GM23338 (cell line): ENCODE results near the gene SUSD4. TPM values are rescaled to one million over a fixed set of nuclear protein-coding genes. Genes with fewer than 3 reads are reported as not detected.

Experiments used
- ATAC-seq: fragments of 200-7000 bp; cut with Tn5 transposase; 3 replicates; pipeline ENCODE4 v1.9.1; 2020
- DNase-seq: peaks from one replicate; pipeline ENCODE4 v3.0.0-alpha.2; 2015; ENCODE audit warnings: low spot score
- H2AFZ ChIP-seq: fragments of 200-600 bp; sonication (generic); 2 replicates; pipeline ENCODE4 v1.8.0; 2016; ENCODE audit warnings: antibody characterized with exemption, mild to moderate bottlenecking, moderate library complexity
- H3F3A ChIP-seq: fragments of 200-600 bp; sonication (generic); replicated peaks from 2 replicates; pipeline ENCODE4 v1.8.0; 2017; ENCODE audit warnings: antibody characterized with exemption, mixed run types, low read depth
- H3K27ac ChIP-seq: fragments of 200-600 bp; sonication (generic); 2 replicates; pipeline ENCODE4 v1.6.1; 2016; ENCODE audit warnings: low read depth
- H3K27me3 ChIP-seq: fragments of 200-600 bp; sonication (generic); 2 replicates; pipeline ENCODE4 v1.8.0; 2016; ENCODE audit warnings: mild to moderate bottlenecking, mixed run types, moderate library complexity; ENCODE audit not compliant: insufficient read depth
- H3K36me3 ChIP-seq: fragments of 200-600 bp; sonication (generic); 2 replicates; pipeline ENCODE4 v1.8.0; 2016; ENCODE audit warnings: mild to moderate bottlenecking; ENCODE audit not compliant: insufficient read depth
- H3K4me1 ChIP-seq: fragments of 200-600 bp; sonication (generic); 2 replicates; pipeline ENCODE4 v1.8.0; 2016; ENCODE audit warnings: mild to moderate bottlenecking, moderate library complexity; ENCODE audit not compliant: insufficient read depth
- H3K4me2 ChIP-seq: fragments of 200-600 bp; sonication (generic); 2 replicates; pipeline ENCODE4 v1.7.1; 2017; ENCODE audit warnings: mixed run types
- H3K4me3 ChIP-seq: fragments of 200-600 bp; sonication (generic); 2 replicates; pipeline ENCODE4 v1.6.1; 2016; ENCODE audit warnings: mixed run types
- H3K79me2 ChIP-seq: fragments of 200-600 bp; sonication (generic); replicated peaks from 2 replicates; pipeline ENCODE4 v1.8.0; 2017; ENCODE audit warnings: mild to moderate bottlenecking; ENCODE audit not compliant: insufficient read depth
- H3K9me2 ChIP-seq: fragments of 200-600 bp; sonication (generic); 2 replicates; pipeline ENCODE4 v1.8.0; 2017; ENCODE audit not compliant: insufficient read depth
- H4K20me1 ChIP-seq: fragments of 200-600 bp; sonication (generic); replicated peaks from 2 replicates; pipeline ENCODE4 v1.8.0; 2017; ENCODE audit warnings: mild to moderate bottlenecking; ENCODE audit not compliant: insufficient read depth
- H3K27ac Mint-ChIP-seq: 2 replicates; pipeline ENCODE4 v1.8.0; 2020; ENCODE audit warnings: inconsistent platforms, mild to moderate bottlenecking, moderate library complexity, mixed read lengths
- H3K27me3 Mint-ChIP-seq: 3 replicates; pipeline ENCODE4 v1.8.0; 2022; ENCODE audit warnings: low read depth, mild to moderate bottlenecking, moderate library complexity, mixed read lengths, inconsistent platforms; ENCODE audit not compliant: insufficient read depth, poor library complexity
- H3K36me3 Mint-ChIP-seq: 3 replicates; pipeline ENCODE4 v1.8.0; 2021; ENCODE audit warnings: low read depth, mild to moderate bottlenecking, inconsistent platforms, moderate library complexity, mixed read lengths
- H3K4me1 Mint-ChIP-seq: 3 replicates; pipeline ENCODE4 v1.8.0; 2020; ENCODE audit warnings: mild to moderate bottlenecking, inconsistent platforms, mixed read lengths
- H3K4me3 Mint-ChIP-seq: 3 replicates; pipeline ENCODE4 v1.8.0; 2021; ENCODE audit warnings: moderate library complexity, mild to moderate bottlenecking, inconsistent platforms, mixed read lengths
- H3K9me3 Mint-ChIP-seq: 3 replicates; pipeline ENCODE4 v1.8.0; 2020; ENCODE audit warnings: moderate library complexity, mild to moderate bottlenecking, inconsistent platforms, mixed read lengths
- CREB1 ChIP-seq: fragments of 250-450 bp; sonication (Bioruptor Pico); IDR thresholded peaks from 2 replicates; pipeline ENCODE4 v1.5.0; 2020; ENCODE audit warnings: low read depth, mild to moderate bottlenecking, moderate library complexity
- CTCF ChIP-seq, 2 experiments: fragments of 200-600 bp in 1 of 2; sonication (generic) in 1 of 2; conservative IDR thresholded peaks; 2 replicates each; pipeline versions ENCODE4 v1.5.1 to v1.6.1; 2016 to 2017; ENCODE audit warnings: antibody characterized with exemption in 2 of 2, low read depth in 2 of 2, mild to moderate bottlenecking in 2 of 2, moderate library complexity in 1 of 2
- ETS1 ChIP-seq: IDR thresholded peaks from 2 replicates; pipeline ENCODE4 v1.6.1; 2016; ENCODE audit warnings: antibody characterized with exemption
- EZH2 ChIP-seq: fragments of 200-600 bp; sonication (generic); IDR thresholded peaks from one replicate; pipeline ENCODE4 v1.8.0; 2017; ENCODE audit warnings: antibody characterized with exemption, mild to moderate bottlenecking, low read depth; ENCODE audit not compliant: unreplicated experiment
- EZH2phosphoT487 ChIP-seq: fragments of 200-600 bp; sonication (generic); IDR thresholded peaks from one replicate; pipeline ENCODE4 v1.8.1; 2018; ENCODE audit warnings: antibody characterized with exemption; ENCODE audit not compliant: unreplicated experiment
- JUNB ChIP-seq: IDR thresholded peaks from one replicate; pipeline ENCODE4 v1.6.1; 2016; ENCODE audit warnings: antibody characterized with exemption; ENCODE audit not compliant: unreplicated experiment
- NANOG ChIP-seq: IDR thresholded peaks from 2 replicates; pipeline ENCODE4 v1.6.1; 2016; ENCODE audit warnings: antibody characterized with exemption, borderline replicate concordance
- POLR2AphosphoS5 ChIP-seq: IDR thresholded peaks from 2 replicates; pipeline ENCODE4 v1.6.1; 2016; ENCODE audit warnings: antibody characterized with exemption, low read depth
- REST ChIP-seq: IDR thresholded peaks from one replicate; pipeline ENCODE4 v1.6.1; 2018; ENCODE audit warnings: antibody characterized with exemption; ENCODE audit not compliant: unreplicated experiment
- STAT1 ChIP-seq: IDR thresholded peaks from one replicate; pipeline ENCODE4 v1.6.1; 2016; ENCODE audit warnings: antibody characterized with exemption; ENCODE audit not compliant: unreplicated experiment
- ZNF114 ChIP-seq: fragments of 250-450 bp; sonication (Bioruptor Pico); IDR thresholded peaks from 2 replicates; pipeline ENCODE4 v1.5.0; 2020; ENCODE audit warnings: mild to moderate bottlenecking, moderate library complexity
- ZNF331 ChIP-seq: fragments of 250-450 bp; sonication (Bioruptor Pico); IDR thresholded peaks from 2 replicates; pipeline ENCODE4 v1.5.0; 2020; ENCODE audit warnings: low read depth, mild to moderate bottlenecking, moderate library complexity
- polyA plus RNA-seq: library from polyadenylated mRNA; unstranded; fragments of >200 nt; fragmentation: Nextera tagmentation; extraction: Ambion mirVana; gene quantifications from 2 replicates; pipeline ENCODE4 v1.2.1, GENCODE V29; 2016
- total RNA-seq: library from RNA; depleted of rRNA; stranded (reverse); fragments of >200 nt; shearing (Covaris generic); gene quantifications from 2 replicates; pipeline ENCODE4 v1.2.3, GENCODE V29; 2014

The SUSD4 gene
- total and polyA plus RNA-seq, 2 experiments from 2014 or later, result 2.3 to 3.6 TPM

- no peak overlapping the region for H3K4me3 ChIP-seq
- H2AFZ ChIP-seq, result no peak overlapping the region
- ATAC-seq (no peak), DNase-seq (no peak)
- TF ChIP-seq EZH2 (no peak), ETS1 (no peak), JUNB (no peak), NANOG (no peak), STAT1 (no peak), CTCF (conservative IDR thresholded peaks at IDR 0.05; ENCODE audit: low read depth in 2 of 2) (no peak), CREB1 (no peak), ZNF331 (CRISPR knock-in tag) (no peak), REST (no peak), POLR2AphosphoS5 (no peak), EZH2phosphoT487 (no peak), ZNF114 (no peak)
- Mint-ChIP-seq H3K4me1 (peaks cover 15% of the 10 kb centered on the region), H3K36me3 (no peaks in the 10 kb centered on the region), H3K27ac (no peak overlapping the region), H3K9me3 (no peaks in the 10 kb centered on the region), H3K27me3 (peaks cover 5% of the 10 kb centered on the region), H3K4me3 (no peak overlapping the region)
- no peak overlapping the region for H3K4me2 ChIP-seq
- H3K4me1 ChIP-seq, result no peaks in the 10 kb centered on the region
- no peaks in the 10 kb centered on the region for H3K79me2 ChIP-seq
- H3K9me2 ChIP-seq, result no peaks in the 10 kb centered on the region
- H3K36me3 ChIP-seq, result no peaks in the 10 kb centered on the region
- H3K27ac ChIP-seq, result no peak overlapping the region
- H4K20me1 ChIP-seq, result no peaks in the 10 kb centered on the region
- H3F3A ChIP-seq, result no peaks in the 10 kb centered on the region
- H3K27me3 ChIP-seq, result no peaks in the 10 kb centered on the region
Measured at GRCh38 chr1:223177681-223178080, 186.3 kb downstream of the SUSD4 start.
